Endothelial cell of umbilical vein (primary cell): ENCODE results near the gene SUCLG2. TPM values are rescaled to one million over a fixed set of nuclear protein-coding genes. Genes with fewer than 3 reads are reported as not detected.

ENCODE experiments used
- BruUV-seq: library from RNA; stranded (reverse); fragments of 400-500 nt; replicated peaks from 2 replicates; lab custom pipeline; 2021; lab: Mats Ljungman, UMichigan
- CTCF ChIA-PET: fragments of 300-600, 350-600 bp; sonication (Branson Sonifier 250); formaldehyde crosslinking; loops from one replicate; lab custom pipeline; 2021; ENCODE audit warnings: antibody characterized with exemption, inconsistent platforms; lab: Charles Lee
- POLR2A ChIA-PET: fragments of 300-600, 350-600 bp; sonication (Branson Sonifier 250); formaldehyde crosslinking; loops from one replicate; lab custom pipeline; 2021; ENCODE audit warnings: antibody characterized with exemption, inconsistent platforms; lab: Charles Lee
- DNase-seq: peaks from one replicate; pipeline ENCODE4 v3.0.0-alpha.2; 2011; ENCODE audit warnings: low read depth, low spot score
- FAIRE-seq: peaks from 2 replicates; lab custom pipeline; 2011; peaks lifted over from hg19 to GRCh38; lab: Jason Lieb, UNC
- H2AFZ ChIP-seq: 2 replicates; pipeline ENCODE4 v1.6.0; 2012; ENCODE audit warnings: low read depth, low read length, control low read depth, inconsistent platforms
- H3K27ac ChIP-seq: 2 replicates; pipeline ENCODE4 v1.5.1; 2011; ENCODE audit warnings: low read depth, mild to moderate bottlenecking, control low read depth, low read length, moderate library complexity; ENCODE audit not compliant: insufficient read depth
- H3K27me3 ChIP-seq, 2 experiments: 2 replicates each; pipeline versions ENCODE4 v1.6.0 to v1.6.1; 2011; ENCODE audit warnings: low read length in 2 of 2, mixed read lengths in 1 of 2; ENCODE audit not compliant: control insufficient read depth in 2 of 2, insufficient read depth in 2 of 2
- H3K36me3 ChIP-seq, 2 experiments: 2 replicates in 1 of 2; 3 replicates in 1 of 2; pipeline ENCODE4 v1.5.1; 2011; ENCODE audit warnings: low read length in 2 of 2, mild to moderate bottlenecking in 1 of 2, moderate library complexity in 1 of 2; ENCODE audit not compliant: control insufficient read depth in 2 of 2, insufficient read depth in 2 of 2; ENCODE audit errors: extremely low read depth in 1 of 2
- H3K4me1 ChIP-seq: 3 replicates; pipeline ENCODE4 v1.5.1; 2011; ENCODE audit warnings: mild to moderate bottlenecking, low read length; ENCODE audit not compliant: control insufficient read depth, insufficient read depth; ENCODE audit errors: extremely low read depth
- H3K4me2 ChIP-seq: 2 replicates; pipeline ENCODE4 v1.6.1; 2011; ENCODE audit warnings: low read length, control low read depth, mixed read lengths; ENCODE audit not compliant: insufficient read depth
- H3K4me3 ChIP-seq, 3 experiments: fragments of 200-600 bp in 1 of 3; sonication (generic), shearing (Covaris generic) in 1 of 3; replicated peaks in 1 of 3; 2 replicates each; pipeline ENCODE4 v1.5.1; 2011 to 2016; ENCODE audit warnings: control low read depth in 3 of 3, low read length in 3 of 3, mild to moderate bottlenecking in 2 of 3, inconsistent platforms in 1 of 3, low read depth in 1 of 3, moderate library complexity in 1 of 3; ENCODE audit not compliant: insufficient read depth in 1 of 3
- H3K79me2 ChIP-seq: 2 replicates; pipeline ENCODE4 v1.6.0; 2012; ENCODE audit warnings: low read length, inconsistent platforms; ENCODE audit not compliant: control insufficient read depth, insufficient read depth
- H3K9ac ChIP-seq: replicated peaks from 2 replicates; pipeline ENCODE3; 2011; ENCODE audit warnings: low read length, control low read depth; ENCODE audit not compliant: insufficient read depth; ENCODE audit errors: extremely low read depth
- H3K9me1 ChIP-seq: replicated peaks from 3 replicates; pipeline ENCODE4 v1.6.0; 2011; ENCODE audit warnings: mild to moderate bottlenecking, low read length; ENCODE audit not compliant: control insufficient read depth, insufficient read depth; ENCODE audit errors: extremely low read depth
- H3K9me3 ChIP-seq: replicated peaks from 2 replicates; pipeline ENCODE4 v1.5.1; 2012; ENCODE audit warnings: low read length, inconsistent platforms; ENCODE audit not compliant: control insufficient read depth, insufficient read depth
- H4K20me1 ChIP-seq: replicated peaks from 2 replicates; pipeline ENCODE3; 2011; ENCODE audit warnings: mild to moderate bottlenecking, low read length; ENCODE audit not compliant: control insufficient read depth, insufficient read depth; ENCODE audit errors: extremely low read depth
- EZH2 ChIP-seq: IDR thresholded peaks from 2 replicates; pipeline ENCODE4 v1.6.1; 2012; ENCODE audit warnings: borderline replicate concordance, low read depth, mild to moderate bottlenecking, moderate library complexity, low read length, inconsistent platforms; ENCODE audit not compliant: severe bottlenecking
- FOS ChIP-seq: IDR thresholded peaks from 2 replicates; pipeline ENCODE4 v1.6.1; 2011; ENCODE audit warnings: mild to moderate bottlenecking, low read length, moderate library complexity, borderline replicate concordance; ENCODE audit not compliant: insufficient read depth
- GATA2 ChIP-seq: IDR thresholded peaks from 2 replicates; pipeline ENCODE4 v1.7.0; 2011; ENCODE audit warnings: low read depth, mild to moderate bottlenecking, moderate library complexity, mixed read lengths, low read length; ENCODE audit not compliant: insufficient read length, insufficient read depth
- JUN ChIP-seq: IDR thresholded peaks from 2 replicates; pipeline ENCODE4 v1.6.1; 2011; ENCODE audit warnings: borderline replicate concordance, low read depth; ENCODE audit not compliant: insufficient read length, insufficient read depth
- MYC ChIP-seq: IDR thresholded peaks from one replicate; pipeline ENCODE4 v1.6.1; 2011; ENCODE audit warnings: mild to moderate bottlenecking, low read depth, low read length
- POLR2A ChIP-seq: IDR thresholded peaks from 2 replicates; pipeline ENCODE4 v1.6.1; 2012; ENCODE audit warnings: low read depth, mild to moderate bottlenecking, control low read depth, low read length
- POLR2AphosphoS5 ChIP-seq: IDR thresholded peaks from 2 replicates; pipeline ENCODE4 v1.6.1; 2012; ENCODE audit warnings: low read depth, mild to moderate bottlenecking, control low read depth, low read length, moderate library complexity; ENCODE audit not compliant: insufficient read depth
- dilution Hi-C: fragments of 300-500 bp; cut with MboI; formaldehyde crosslinking; loops from one replicate; pipeline ENCODE4 v1.15.0; 2019; ENCODE audit warnings: low sequenced_read_pairs; ENCODE audit not compliant: extremely low pct_ligation_motif_present
- intact Hi-C: fragments of 100-400 bp; cut with micrococcal nuclease; formaldehyde crosslinking; loops from one replicate; pipeline ENCODE4 v1.10.0; 2022
- polyA plus RNA-seq, 4 experiments: library from polyadenylated mRNA; depleted of rRNA in 3 of 4; stranded (reverse) in 3 of 4; unstranded in 1 of 4; fragments of >200 nt; gene quantifications; 2 replicates each; pipeline versions ENCODE4 v1.2.1 to v1.2.3, GENCODE V29; 2011 to 2012; ENCODE audit warnings: missing spikeins in 1 of 4
- total RNA-seq: library from RNA; stranded (reverse); gene quantifications from 2 replicates; pipeline ENCODE4 v1.2.3, GENCODE V29; 2021
- TF ChIP-seq, protein P1 (sequence below): IDR thresholded peaks from 2 replicates; pipeline ENCODE4 v1.6.1; 2011; ENCODE audit not compliant: insufficient read depth, insufficient read length
- TF ChIP-seq, protein P2 (sequence below), 2 donors: IDR thresholded peaks; 1 replicate in 1 of 2; 2 replicates in 1 of 2; pipeline ENCODE4 v1.5.1; 2011; ENCODE audit warnings: low read length in 2 of 2, mild to moderate bottlenecking in 2 of 2, moderate library complexity in 2 of 2, control low read depth in 1 of 2, inconsistent platforms in 1 of 2, low read depth in 1 of 2; ENCODE audit not compliant: insufficient read depth in 1 of 2; ENCODE audit errors: extremely low read depth in 1 of 2

Gene SUCLG2
- total and polyA plus RNA-seq, 2 donors (not counting 3 experiments of a cell fraction or from before 2014, with no cell fraction given) = 8.1 to 38.3 TPM

DNA sequence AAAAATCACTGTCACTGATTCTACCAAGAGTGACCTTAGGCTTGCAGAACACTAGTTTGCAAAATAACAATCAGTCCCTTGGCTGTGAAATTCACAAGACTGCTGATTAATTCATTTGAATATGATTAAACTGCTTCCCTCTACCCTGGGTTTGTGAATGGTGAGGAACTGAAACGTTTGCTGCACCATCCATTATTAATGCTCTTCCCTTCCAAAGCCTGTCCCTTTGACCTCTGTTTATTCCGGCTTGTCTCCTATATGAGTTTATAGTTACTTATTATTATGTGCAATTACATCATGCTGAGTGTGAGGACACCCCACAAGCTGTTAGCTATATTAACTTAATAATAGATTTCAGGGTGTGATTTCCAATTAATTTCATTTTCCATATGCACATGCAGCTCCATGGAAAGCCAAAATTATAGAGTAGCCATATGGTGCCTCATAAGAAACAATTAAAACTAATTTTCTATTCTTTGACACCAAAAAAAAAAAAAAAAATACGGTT lies 96.5 kb downstream of the SUCLG2 start:
- no peak overlapping the region for H3K27ac ChIP-seq
- CTCF ChIA-PET = no interaction called here
- POLR2A ChIA-PET = no interaction called here
- DNase-seq (no peak), FAIRE-seq (no peak)
- no peak overlapping the region for H2AFZ ChIP-seq
- no peaks in the 10 kb centered on the region for H3K79me2 ChIP-seq
- H3K4me1 ChIP-seq = no peaks in the 10 kb centered on the region
- H3K9me1 ChIP-seq = no peaks in the 10 kb centered on the region
- no peak overlapping the region for H3K4me2 ChIP-seq
- H3K36me3 ChIP-seq = no peaks in the 10 kb centered on the region
- H3K4me3 ChIP-seq = no peak overlapping the region
- intact Hi-C loops (no loop called here), dilution Hi-C loops (no loop called here)
- H3K27me3 ChIP-seq = no peaks in the 10 kb centered on the region
- no peaks in the 10 kb centered on the region for H3K9me3 ChIP-seq
- TF ChIP-seq, protein P1, sequence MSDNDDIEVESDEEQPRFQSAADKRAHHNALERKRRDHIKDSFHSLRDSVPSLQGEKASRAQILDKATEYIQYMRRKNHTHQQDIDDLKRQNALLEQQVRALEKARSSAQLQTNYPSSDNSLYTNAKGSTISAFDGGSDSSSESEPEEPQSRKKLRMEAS = no peak
- TF ChIP-seq EZH2 (no peak), JUN (no peak), GATA2 (no peak), POLR2AphosphoS5 (no peak), POLR2A (no peak), FOS (no peak), MYC (no peak)
- TF ChIP-seq, protein P2, sequence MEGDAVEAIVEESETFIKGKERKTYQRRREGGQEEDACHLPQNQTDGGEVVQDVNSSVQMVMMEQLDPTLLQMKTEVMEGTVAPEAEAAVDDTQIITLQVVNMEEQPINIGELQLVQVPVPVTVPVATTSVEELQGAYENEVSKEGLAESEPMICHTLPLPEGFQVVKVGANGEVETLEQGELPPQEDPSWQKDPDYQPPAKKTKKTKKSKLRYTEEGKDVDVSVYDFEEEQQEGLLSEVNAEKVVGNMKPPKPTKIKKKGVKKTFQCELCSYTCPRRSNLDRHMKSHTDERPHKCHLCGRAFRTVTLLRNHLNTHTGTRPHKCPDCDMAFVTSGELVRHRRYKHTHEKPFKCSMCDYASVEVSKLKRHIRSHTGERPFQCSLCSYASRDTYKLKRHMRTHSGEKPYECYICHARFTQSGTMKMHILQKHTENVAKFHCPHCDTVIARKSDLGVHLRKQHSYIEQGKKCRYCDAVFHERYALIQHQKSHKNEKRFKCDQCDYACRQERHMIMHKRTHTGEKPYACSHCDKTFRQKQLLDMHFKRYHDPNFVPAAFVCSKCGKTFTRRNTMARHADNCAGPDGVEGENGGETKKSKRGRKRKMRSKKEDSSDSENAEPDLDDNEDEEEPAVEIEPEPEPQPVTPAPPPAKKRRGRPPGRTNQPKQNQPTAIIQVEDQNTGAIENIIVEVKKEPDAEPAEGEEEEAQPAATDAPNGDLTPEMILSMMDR (IDR thresholded peaks at IDR 0.05; ENCODE audit: extremely low read depth in 1 of 2, insufficient read depth in 1 of 2, low read depth in 1 of 2, low read length in 2 of 2) = no peak
- H4K20me1 ChIP-seq = no peaks in the 10 kb centered on the region
- no TSS peak for BruUV-seq
- no peak overlapping the region for H3K9ac ChIP-seq
